ENCODE data around the gene DNASE1L1. TPM values are rescaled to one million over a fixed set of nuclear protein-coding genes. Genes with fewer than 3 reads are reported as not detected.

Gene DNASE1L1
- total and polyA plus RNA-seq, 2 donors (not counting 1 experiment from before 2014, with no cell fraction given), result 24.6 to 49.2 TPM

GRCh38 chrX:154363706-154364439 is 45.2 kb downstream of the DNASE1L1 start:
- no peak overlapping the region for H2AFZ ChIP-seq (ENCODE audit: insufficient read depth, low read depth, low read length, poor library complexity, severe bottlenecking)
- Mint-ChIP-seq H3K4me3 (no peak overlapping the region), H3K27ac (peak overlapping the region; percentile 10), H3K4me1 (peaks cover 7% of the 10 kb centered on the region), H3K9me3 (ENCODE audit: insufficient read depth) (no peaks in the 10 kb centered on the region), H3K27me3 (no peaks in the 10 kb centered on the region)
- ChIA-PET POLR2A (no interaction called here), CTCF (no interaction called here)
- H3K4me3 ChIP-seq (ENCODE audit: control extremely low read depth in 1 of 5, extremely low read depth in 1 of 5, insufficient read depth in 1 of 5, low read depth in 2 of 5, low read length in 4 of 5), result no peak overlapping the region
- no peak overlapping the region for H3K4me2 ChIP-seq (replicated peaks; ENCODE audit: low read depth, low read length, poor library complexity, severe bottlenecking)
- TF ChIP-seq EZH2 (IDR thresholded peaks at IDR 0.05; ENCODE audit: borderline replicate concordance, insufficient read depth, low read depth, low read length, poor library complexity, severe bottlenecking), result no peak
- TF ChIP-seq CTCF (IDR thresholded peaks at IDR 0.05), result no peak
- H3K79me2 ChIP-seq (ENCODE audit: control insufficient read depth, insufficient read depth, low read length), result peaks cover 57% of the 10 kb centered on the region
- peaks cover 0 to 85% of the 10 kb centered on the region in 2 experiments for H3K36me3 ChIP-seq (replicated peaks in 1 of 2; ENCODE audit: control extremely low read depth in 1 of 2, control insufficient read depth in 1 of 2, extremely low read depth in 1 of 2, insufficient read depth in 2 of 2, low read length in 1 of 2)
- H3K9me3 ChIP-seq (ENCODE audit: control extremely low read depth in 1 of 3, control insufficient read depth in 2 of 3, insufficient read depth in 1 of 3, low read length in 2 of 3), result no peaks in the 10 kb centered on the region
- DNase-seq, result no peak
- H3K27ac ChIP-seq (ENCODE audit: low read length in 2 of 2), result no peak overlapping the region
- no peak for ATAC-seq (ENCODE audit: low read depth)
- intact Hi-C loops (cut with micrococcal nuclease), result no loop called here
- no peaks in the 10 kb centered on the region for H3K27me3 ChIP-seq (replicated peaks in 1 of 4; ENCODE audit: control extremely low read depth in 1 of 4, control insufficient read depth in 3 of 4, insufficient read depth in 4 of 4, low read length in 3 of 4)
- H4K20me1 ChIP-seq (ENCODE audit: control insufficient read depth, insufficient read depth, low read length, poor library complexity, severe bottlenecking), result peaks cover 63% of the 10 kb centered on the region
- H3K9ac ChIP-seq (ENCODE audit: low read length), result no peak overlapping the region
- 97% methylated on average over 16 of the region's 20 CpGs for WGBS (ENCODE audit: insufficient coverage)
- H3K4me1 ChIP-seq (ENCODE audit: control insufficient read depth in 2 of 2, insufficient read depth in 2 of 2, low read length in 2 of 2), result peaks cover 8 to 20% of the 10 kb centered on the region in 2 donors

GRCh38 chrX:154362085-154362742 is 46.8 kb downstream of the DNASE1L1 start:
- ATAC-seq (ENCODE audit: low read depth), result no peak
- TF ChIP-seq EZH2 (IDR thresholded peaks at IDR 0.05; ENCODE audit: borderline replicate concordance, insufficient read depth, low read depth, low read length, poor library complexity, severe bottlenecking) (no peak), CTCF (IDR thresholded peaks at IDR 0.05) (no peak)
- no peak overlapping the region for H3K9ac ChIP-seq (ENCODE audit: low read length)
- Mint-ChIP-seq H3K9me3 (ENCODE audit: insufficient read depth) (no peaks in the 10 kb centered on the region), H3K27ac (no peak overlapping the region), H3K4me1 (peaks cover 2% of the 10 kb centered on the region), H3K27me3 (no peaks in the 10 kb centered on the region), H3K4me3 (no peak overlapping the region)
- no peaks in the 10 kb centered on the region for H3K27me3 ChIP-seq (replicated peaks in 1 of 4; ENCODE audit: control extremely low read depth in 1 of 4, control insufficient read depth in 3 of 4, insufficient read depth in 4 of 4, low read length in 3 of 4)
- no peak for DNase-seq
- no peak overlapping the region for H2AFZ ChIP-seq (ENCODE audit: insufficient read depth, low read depth, low read length, poor library complexity, severe bottlenecking)
- peaks cover 51% of the 10 kb centered on the region for H3K79me2 ChIP-seq (ENCODE audit: control insufficient read depth, insufficient read depth, low read length)
- ChIA-PET CTCF (no interaction called here), POLR2A (no interaction called here)
- no peaks in the 10 kb centered on the region for H3K9me3 ChIP-seq (ENCODE audit: control extremely low read depth in 1 of 3, control insufficient read depth in 2 of 3, insufficient read depth in 1 of 3, low read length in 2 of 3)
- WGBS (ENCODE audit: insufficient coverage), result 96% methylated on average over 18 of the region's 30 CpGs
- H3K36me3 ChIP-seq (replicated peaks in 1 of 2; ENCODE audit: control extremely low read depth in 1 of 2, control insufficient read depth in 1 of 2, extremely low read depth in 1 of 2, insufficient read depth in 2 of 2, low read length in 1 of 2), result peaks cover 0 to 91% of the 10 kb centered on the region in 2 experiments
- H4K20me1 ChIP-seq (ENCODE audit: control insufficient read depth, insufficient read depth, low read length, poor library complexity, severe bottlenecking), result peaks cover 70% of the 10 kb centered on the region
- H3K27ac ChIP-seq (ENCODE audit: low read length in 2 of 2), result no peak overlapping the region
- H3K4me3 ChIP-seq (ENCODE audit: control extremely low read depth in 1 of 5, extremely low read depth in 1 of 5, insufficient read depth in 1 of 5, low read depth in 2 of 5, low read length in 4 of 5), result no peak overlapping the region
- H3K4me2 ChIP-seq (replicated peaks; ENCODE audit: low read depth, low read length, poor library complexity, severe bottlenecking), result no peak overlapping the region
- intact Hi-C loops (cut with micrococcal nuclease), result no loop called here
- H3K4me1 ChIP-seq (ENCODE audit: control insufficient read depth in 2 of 2, insufficient read depth in 2 of 2, low read length in 2 of 2), result peaks cover 0 to 6% of the 10 kb centered on the region in 2 donors

Measured in B cell (primary cell).